CD4-positive, alpha-beta T cell (primary cell): ENCODE data around the gene CYB5B. TPM values are rescaled to one million over a fixed set of nuclear protein-coding genes. Genes with fewer than 3 reads are reported as not detected.

Experiments used
- ATAC-seq: fragments of 200-7000 bp; cut with Tn5 transposase; one replicate; pipeline ENCODE4 v1.10.0; 2022; ENCODE audit warnings: mild to moderate bottlenecking; ENCODE audit not compliant: poor library complexity
- CTCF ChIA-PET: fragments of 350-600 bp; sonication (Branson Sonifier 250); formaldehyde crosslinking; loops from one replicate; lab custom pipeline; 2021; ENCODE audit warnings: antibody characterized with exemption, inconsistent platforms; lab: Charles Lee
- POLR2A ChIA-PET: fragments of 350-600 bp; sonication (Branson Sonifier 250); formaldehyde crosslinking; loops from one replicate; lab custom pipeline; 2021; ENCODE audit warnings: antibody characterized with exemption, inconsistent platforms; lab: Charles Lee
- DNase-seq, 14 experiments: peaks; one replicate each; pipeline ENCODE4 v3.0.0-alpha.2; 2013 to 2020; ENCODE audit warnings: mixed read lengths in 2 of 14
- H3K27ac ChIP-seq, 2 donors: one replicate each; pipeline versions ENCODE4 v1.5.1 to v1.7.0; 2013; ENCODE audit warnings: low read length in 2 of 2, low read depth in 1 of 2, mild to moderate bottlenecking in 1 of 2
- H3K27me3 ChIP-seq, 2 experiments: 1 replicate in 1 of 2; 2 replicates in 1 of 2; pipeline versions ENCODE4 v1.6.1 to v1.7.0; 2013; ENCODE audit warnings: low read length in 2 of 2, control low read depth in 1 of 2, mild to moderate bottlenecking in 1 of 2, moderate library complexity in 1 of 2; ENCODE audit not compliant: insufficient read depth in 2 of 2, control insufficient read depth in 1 of 2
- H3K36me3 ChIP-seq: one replicate; pipeline ENCODE4 v1.6.1; 2013; ENCODE audit warnings: low read length, control low read depth; ENCODE audit not compliant: insufficient read depth
- H3K4me1 ChIP-seq: one replicate; pipeline ENCODE4 v1.6.1; 2013; ENCODE audit warnings: low read length, control low read depth; ENCODE audit not compliant: insufficient read depth
- H3K4me3 ChIP-seq: one replicate; pipeline ENCODE4 v1.5.1; 2013; ENCODE audit warnings: mild to moderate bottlenecking, low read length, moderate library complexity
- H3K9me3 ChIP-seq, 2 experiments: 1 replicate in 1 of 2; 2 replicates in 1 of 2; pipeline versions ENCODE4 v1.6.1 to v1.7.0; 2013; ENCODE audit warnings: low read length in 2 of 2, mild to moderate bottlenecking in 2 of 2, control low read depth in 1 of 2, moderate library complexity in 1 of 2; ENCODE audit not compliant: control insufficient read depth in 1 of 2, insufficient read depth in 1 of 2
- H3K27ac Mint-ChIP-seq: one replicate; pipeline ENCODE4 v1.8.0; 2020; ENCODE audit warnings: mixed read lengths
- H3K27me3 Mint-ChIP-seq: one replicate; pipeline ENCODE4 v1.8.0; 2021; ENCODE audit warnings: mixed read lengths
- H3K36me3 Mint-ChIP-seq: one replicate; pipeline ENCODE4 v1.8.0; 2021; ENCODE audit warnings: low read depth, mixed read lengths
- H3K4me1 Mint-ChIP-seq: one replicate; pipeline ENCODE4 v1.8.0; 2021; ENCODE audit warnings: low read depth, mixed read lengths
- H3K4me3 Mint-ChIP-seq: one replicate; pipeline ENCODE4 v1.8.0; 2020; ENCODE audit warnings: mild to moderate bottlenecking, mixed read lengths
- H3K9me3 Mint-ChIP-seq: one replicate; pipeline ENCODE4 v1.8.0; 2020; ENCODE audit warnings: mixed read lengths
- CTCF ChIP-seq: fragments of 200-600 bp; IDR thresholded peaks from one replicate; pipeline ENCODE4 v1.8.0; 2022; ENCODE audit warnings: antibody characterized with exemption, mild to moderate bottlenecking
- intact Hi-C, 2 experiments: fragments of 100-400 bp; cut with DNase I in 1 of 2; cut with micrococcal nuclease in 1 of 2; formaldehyde crosslinking; loops; one replicate each; pipeline versions ENCODE4 v1.15.1 to v1.9.0; 2023 to 2025; cut with DNase I, micrococcal nuclease
- total RNA-seq, 174 experiments: library from RNA in 2 of 174; stranded (reverse) in 2 of 174; gene quantifications; one replicate each; pipeline ENCODE4 v1.2.3 and lab custom pipeline; 2021 to 2026

Gene CYB5B
- total RNA-seq, 2 experiments from 2014 or later = 16.0 to 18.3 TPM

- H3K27ac ChIP-seq = no peak overlapping the region
- no peaks in the 10 kb centered on the region for H3K27me3 ChIP-seq
- ATAC-seq (no peak), DNase-seq (no peak)
- Mint-ChIP-seq H3K27me3 (no peaks in the 10 kb centered on the region), H3K9me3 (no peaks in the 10 kb centered on the region), H3K36me3 (no peaks in the 10 kb centered on the region), H3K4me1 (no peaks in the 10 kb centered on the region), H3K27ac (no peak overlapping the region), H3K4me3 (no peak overlapping the region)
- TF ChIP-seq CTCF = no peak
- no peak overlapping the region for H3K4me3 ChIP-seq
- CTCF ChIA-PET = no interaction called here
- no peaks in the 10 kb centered on the region for H3K4me1 ChIP-seq
- intact Hi-C loops = no loop called here
- no peaks in the 10 kb centered on the region for H3K36me3 ChIP-seq
- POLR2A ChIA-PET = no interaction called here
- no peaks in the 10 kb centered on the region for H3K9me3 ChIP-seq
These were observed 62.3 kb downstream of the CYB5B start for GRCh38 chr16:69486724-69487123.

- no peaks in the 10 kb centered on the region for H3K9me3 Mint-ChIP-seq
- no peaks in the 10 kb centered on the region for H3K36me3 Mint-ChIP-seq
- H3K27ac Mint-ChIP-seq = no peak overlapping the region
- no peak overlapping the region for H3K4me3 ChIP-seq
- H3K9me3 ChIP-seq = no peaks in the 10 kb centered on the region
- H3K4me1 Mint-ChIP-seq = no peaks in the 10 kb centered on the region
- H3K27me3 ChIP-seq = no peaks in the 10 kb centered on the region
- ChIA-PET CTCF (interaction anchor here (0.7 kb wide), 1 partner anchor 1037 kb away, joined by 3 read pairs; no protein-coding TSS in a partner anchor), POLR2A (no interaction called here)
- ATAC-seq (no peak), DNase-seq (no peak)
- no peak overlapping the region for H3K27ac ChIP-seq
- no peaks in the 10 kb centered on the region for H3K27me3 Mint-ChIP-seq
- no peak overlapping the region for H3K4me3 Mint-ChIP-seq
- TF ChIP-seq CTCF = no peak
- H3K4me1 ChIP-seq = no peaks in the 10 kb centered on the region
- intact Hi-C loops = no loop called here
- no peaks in the 10 kb centered on the region for H3K36me3 ChIP-seq
These were observed 66.4 kb downstream of the CYB5B start for GRCh38 chr16:69490707-69491324.

- intact Hi-C loops = no loop called here
These were observed 70.6 kb downstream of the CYB5B start for GRCh38 chr16:69494991-69495392.

More at GRCh38 chr16:69494991-69495392, 70.6 kb downstream of the CYB5B start:
- H3K36me3 ChIP-seq = no peaks in the 10 kb centered on the region
- no peaks in the 10 kb centered on the region for H3K9me3 ChIP-seq
- POLR2A ChIA-PET = no interaction called here
- H3K36me3 Mint-ChIP-seq = no peaks in the 10 kb centered on the region
- peak in 6 of 14 experiments; percentile 5 to 52 (median 38) for DNase-seq
- H3K4me3 Mint-ChIP-seq = no peak overlapping the region
- H3K4me1 Mint-ChIP-seq = no peaks in the 10 kb centered on the region
- H3K4me1 ChIP-seq = no peaks in the 10 kb centered on the region
- H3K4me3 ChIP-seq = no peak overlapping the region
- CTCF ChIA-PET = interaction anchor here (0.7 kb wide), 1 partner anchor 255 kb away, joined by 3 read pairs; no protein-coding TSS in a partner anchor
- H3K27me3 ChIP-seq = no peaks in the 10 kb centered on the region
- no peak for TF ChIP-seq CTCF
- ATAC-seq = no peak
- H3K27me3 Mint-ChIP-seq = no peaks in the 10 kb centered on the region
- H3K9me3 Mint-ChIP-seq = no peaks in the 10 kb centered on the region
- H3K27ac ChIP-seq = no peak overlapping the region
- no peak overlapping the region for H3K27ac Mint-ChIP-seq
